DOHH2 (cell line): ENCODE measurements around the gene TMEM190.

Source experiments
- EZH2phosphoT487 ChIP-seq: fragments of 200-600 bp; sonication (generic); IDR thresholded peaks from 2 replicates; pipeline ENCODE4 v1.6.1; 2017; ENCODE audit warnings: borderline replicate concordance, mild to moderate bottlenecking, antibody characterized with exemption, low read length, moderate library complexity, mixed read lengths
- TF ChIP-seq, protein P1 (sequence below): fragments of 200-600 bp; sonication (generic); IDR thresholded peaks from one replicate; pipeline ENCODE4 v1.5.1; 2014; ENCODE audit warnings: antibody characterized with exemption, mild to moderate bottlenecking, low read depth, low read length; ENCODE audit not compliant: poor library complexity, severe bottlenecking

DNA sequence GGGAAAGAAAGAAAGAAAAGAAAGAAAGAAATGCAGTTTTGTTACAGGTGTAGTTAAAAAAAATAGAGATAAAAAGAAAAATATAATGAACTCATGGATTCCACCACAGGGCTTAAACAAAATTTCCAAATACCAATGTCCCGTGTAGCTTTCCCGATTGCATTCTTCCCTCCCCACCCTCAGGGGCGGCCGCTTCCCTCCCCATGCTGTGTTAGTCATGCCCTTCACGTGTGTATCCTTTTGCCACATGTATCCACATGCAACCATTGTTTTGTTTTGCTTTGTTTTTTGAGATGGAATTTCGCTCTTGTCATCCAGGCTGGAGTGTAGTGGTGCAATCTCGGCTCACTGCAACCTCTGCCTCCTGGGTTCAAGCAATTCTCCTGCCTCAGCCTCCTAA is 40.5 kb upstream of the TMEM190 start:
- TF ChIP-seq, protein P1, sequence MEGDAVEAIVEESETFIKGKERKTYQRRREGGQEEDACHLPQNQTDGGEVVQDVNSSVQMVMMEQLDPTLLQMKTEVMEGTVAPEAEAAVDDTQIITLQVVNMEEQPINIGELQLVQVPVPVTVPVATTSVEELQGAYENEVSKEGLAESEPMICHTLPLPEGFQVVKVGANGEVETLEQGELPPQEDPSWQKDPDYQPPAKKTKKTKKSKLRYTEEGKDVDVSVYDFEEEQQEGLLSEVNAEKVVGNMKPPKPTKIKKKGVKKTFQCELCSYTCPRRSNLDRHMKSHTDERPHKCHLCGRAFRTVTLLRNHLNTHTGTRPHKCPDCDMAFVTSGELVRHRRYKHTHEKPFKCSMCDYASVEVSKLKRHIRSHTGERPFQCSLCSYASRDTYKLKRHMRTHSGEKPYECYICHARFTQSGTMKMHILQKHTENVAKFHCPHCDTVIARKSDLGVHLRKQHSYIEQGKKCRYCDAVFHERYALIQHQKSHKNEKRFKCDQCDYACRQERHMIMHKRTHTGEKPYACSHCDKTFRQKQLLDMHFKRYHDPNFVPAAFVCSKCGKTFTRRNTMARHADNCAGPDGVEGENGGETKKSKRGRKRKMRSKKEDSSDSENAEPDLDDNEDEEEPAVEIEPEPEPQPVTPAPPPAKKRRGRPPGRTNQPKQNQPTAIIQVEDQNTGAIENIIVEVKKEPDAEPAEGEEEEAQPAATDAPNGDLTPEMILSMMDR, result no peak
- TF ChIP-seq EZH2phosphoT487, result no peak
